Right kidney (tissue), 9 donors: ENCODE measurements around the gene ACTRT3.

Source experiments
- DNase-seq: peaks from one replicate; pipeline ENCODE4 v3.0.0-alpha.2; 2016
- long read RNA-seq, 8 donors: transcript quantifications; one replicate each; lab custom pipeline, GENCODE V29; 2026

The ACTRT3 gene
- long read RNA-seq, donor 1, transcript ACTRT3-201 (2 exons, 2,005 nt), result major isoform, 5 of 5 reads
- long read RNA-seq, donor 1, partial matches to known transcripts, result 0 of 5 reads
- long read RNA-seq, donor 1, other reads (novel, unspliced or antisense), result 0 of 5 reads
- long read RNA-seq, donor 2, partial matches to known transcripts, result 0 of 2 reads
- long read RNA-seq, donor 2, other reads (novel, unspliced or antisense), result 0 of 2 reads
- long read RNA-seq, donor 3, partial matches to known transcripts, result 0 of 1 reads
- long read RNA-seq, donor 3, other reads (novel, unspliced or antisense), result 0 of 1 reads
- long read RNA-seq, donor 4, result 0 reads
- long read RNA-seq, donor 5, result 0 reads
- long read RNA-seq, donor 6, result 0 reads
- long read RNA-seq, donor 7, partial matches to known transcripts, result 0 of 3 reads
- long read RNA-seq, donor 7, other reads (novel, unspliced or antisense), result 0 of 3 reads
- long read RNA-seq, donor 8, partial matches to known transcripts, result 0 of 4 reads
- long read RNA-seq, donor 8, other reads (novel, unspliced or antisense), result 0 of 4 reads

DNA sequence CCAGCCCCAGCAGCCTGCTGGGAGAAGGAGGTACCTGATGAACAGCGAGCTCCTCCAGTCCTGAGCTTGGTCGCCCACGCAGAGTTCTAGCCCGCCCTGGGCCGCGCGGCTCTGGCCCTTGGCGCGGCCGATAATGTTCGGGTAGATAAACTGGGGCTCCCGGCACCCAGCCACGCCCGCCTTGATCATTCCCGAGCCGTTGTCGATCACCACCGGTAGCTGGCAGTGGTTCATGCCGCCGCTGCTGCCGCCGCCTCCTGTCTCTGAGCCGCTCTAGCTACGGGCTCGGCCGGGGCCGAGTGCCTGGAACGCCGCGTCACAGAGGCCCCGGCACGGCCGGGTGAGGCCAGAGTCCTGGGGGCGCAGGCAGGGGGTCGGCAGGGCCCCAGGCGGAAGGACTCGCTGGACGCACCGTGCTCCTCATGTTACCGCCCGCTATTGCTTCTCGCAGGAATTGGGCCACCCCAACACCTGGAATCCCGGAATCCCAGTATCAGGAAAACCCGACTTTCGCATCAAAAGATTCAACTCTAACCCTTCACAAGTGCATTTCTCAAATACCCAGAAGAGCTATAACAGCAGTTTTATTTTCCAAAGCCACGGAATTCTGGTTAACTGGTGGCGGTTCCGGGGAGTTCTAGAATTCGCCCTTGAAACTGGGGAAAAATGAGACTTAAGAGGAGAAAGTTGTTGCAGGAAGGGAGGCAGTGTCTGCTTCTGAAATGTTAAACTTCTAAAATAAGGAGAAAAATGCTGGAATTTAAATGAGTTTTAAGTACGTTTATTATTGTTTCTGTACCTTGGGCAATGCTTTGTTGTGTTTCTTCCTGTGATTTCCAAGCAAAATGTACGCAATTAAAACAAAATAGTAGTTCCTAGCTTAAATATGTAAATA is at the start of gene ACTRT3:
TSS of gene ACTRT3 (minus strand) at position 275 of the 895 bp plus-strand sequence. CDS start at position 234, 41 bp downstream.
- peak; percentile 97 for DNase-seq

DNA sequence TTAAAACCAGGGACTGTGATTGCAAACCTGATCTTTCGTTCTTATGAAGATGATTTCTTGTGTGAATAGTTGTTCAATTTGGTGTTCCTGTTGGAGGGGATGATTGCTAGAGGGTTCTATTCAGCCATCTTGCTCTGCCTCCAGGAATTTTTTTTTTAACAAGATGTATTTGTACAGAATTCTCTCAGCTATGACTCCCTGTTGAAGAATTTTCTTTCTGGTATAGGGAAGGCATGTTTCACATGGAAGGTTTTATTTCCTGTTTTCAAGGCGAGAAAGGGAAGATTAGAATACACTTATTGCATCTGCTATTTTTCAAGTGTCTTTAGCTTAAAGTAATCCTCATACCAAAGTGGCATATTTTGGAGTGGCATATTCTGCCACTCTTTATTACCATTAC is 49.0 kb upstream of the ACTRT3 start:
- DNase-seq, result no peak

DNA sequence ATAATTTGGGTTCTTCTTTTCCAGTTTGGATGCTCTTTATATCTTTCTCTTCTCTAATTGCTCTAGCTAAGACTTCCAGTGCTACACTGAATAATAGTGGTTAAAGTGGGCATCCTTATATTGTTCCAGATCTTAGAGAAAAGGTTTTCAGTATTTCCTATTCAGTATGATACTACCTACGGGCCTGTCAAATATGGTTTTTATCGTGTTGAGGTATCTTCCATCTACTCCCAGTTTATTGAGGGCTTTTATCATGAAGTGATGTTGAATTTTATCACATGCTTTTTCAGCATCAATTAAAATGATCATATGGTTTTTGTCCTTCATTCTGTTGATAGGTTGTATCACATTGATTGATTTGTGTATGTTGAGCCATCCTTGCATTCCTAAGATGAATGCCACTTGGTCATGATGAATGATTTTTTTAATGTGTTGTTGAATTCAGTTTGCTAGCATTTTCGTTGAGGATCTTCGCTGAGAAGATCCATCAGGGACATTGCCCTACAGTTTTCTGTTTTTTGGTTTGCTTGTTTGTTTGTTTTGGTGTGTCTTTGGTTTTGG is 46.3 kb upstream of the ACTRT3 start:
- no peak for DNase-seq

DNA sequence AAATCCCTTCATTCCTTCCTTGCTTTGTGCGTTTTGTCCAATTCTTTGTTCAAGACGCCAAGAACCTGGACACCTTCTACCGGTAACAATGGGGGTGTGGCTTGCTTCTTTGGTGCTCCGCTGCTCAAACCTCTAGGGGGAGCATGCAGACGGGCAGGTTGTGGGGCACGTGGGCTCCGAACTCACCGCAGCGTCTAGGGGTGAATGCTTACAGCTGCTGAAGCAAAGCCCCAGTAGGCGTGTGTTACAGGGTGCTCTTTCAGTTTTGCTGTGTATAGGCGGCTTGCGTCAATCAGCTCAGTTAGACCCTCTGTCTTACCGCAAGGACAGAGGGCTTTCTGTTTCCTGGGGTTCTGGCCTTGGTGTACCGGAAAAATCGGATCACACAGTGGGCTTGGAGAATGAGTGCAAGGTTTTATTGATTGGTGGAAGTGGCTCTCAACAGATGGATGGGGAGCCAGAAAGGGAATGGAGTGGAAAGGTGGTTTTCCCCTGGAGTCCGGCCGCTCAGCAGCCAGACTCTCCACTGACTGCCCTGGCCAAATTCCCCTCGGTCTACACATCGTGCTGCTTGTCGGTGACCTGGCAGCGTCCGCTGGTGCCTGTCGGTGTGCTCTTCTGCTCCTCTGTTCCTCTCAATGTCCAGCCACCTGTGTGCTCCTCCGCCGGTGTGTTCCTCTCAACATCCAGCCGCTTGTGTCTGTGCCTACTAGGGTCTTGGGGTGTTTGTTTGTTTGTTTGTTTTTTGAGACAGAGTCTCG is 44.6 kb upstream of the ACTRT3 start:
- DNase-seq, result no peak

DNA sequence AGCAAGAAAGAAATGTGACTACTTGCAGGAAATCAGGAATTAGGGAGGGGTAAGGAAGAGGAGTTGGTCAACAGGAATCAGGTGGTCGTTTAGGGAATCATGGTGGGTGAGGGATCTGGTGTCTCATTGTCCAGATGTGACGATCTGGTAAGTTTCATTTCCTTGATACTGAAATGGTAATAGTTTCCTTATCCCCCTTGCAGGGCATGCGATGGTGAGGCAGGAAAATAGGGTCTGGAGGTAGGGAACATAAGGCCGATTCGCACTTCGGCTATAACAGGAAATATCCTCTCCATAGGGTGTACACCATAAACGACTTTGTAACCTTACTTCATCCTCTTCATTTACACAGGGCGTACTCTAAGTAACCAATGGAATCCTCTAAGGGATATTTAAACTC is 43.9 kb upstream of the ACTRT3 start:
- DNase-seq, result no peak

DNA sequence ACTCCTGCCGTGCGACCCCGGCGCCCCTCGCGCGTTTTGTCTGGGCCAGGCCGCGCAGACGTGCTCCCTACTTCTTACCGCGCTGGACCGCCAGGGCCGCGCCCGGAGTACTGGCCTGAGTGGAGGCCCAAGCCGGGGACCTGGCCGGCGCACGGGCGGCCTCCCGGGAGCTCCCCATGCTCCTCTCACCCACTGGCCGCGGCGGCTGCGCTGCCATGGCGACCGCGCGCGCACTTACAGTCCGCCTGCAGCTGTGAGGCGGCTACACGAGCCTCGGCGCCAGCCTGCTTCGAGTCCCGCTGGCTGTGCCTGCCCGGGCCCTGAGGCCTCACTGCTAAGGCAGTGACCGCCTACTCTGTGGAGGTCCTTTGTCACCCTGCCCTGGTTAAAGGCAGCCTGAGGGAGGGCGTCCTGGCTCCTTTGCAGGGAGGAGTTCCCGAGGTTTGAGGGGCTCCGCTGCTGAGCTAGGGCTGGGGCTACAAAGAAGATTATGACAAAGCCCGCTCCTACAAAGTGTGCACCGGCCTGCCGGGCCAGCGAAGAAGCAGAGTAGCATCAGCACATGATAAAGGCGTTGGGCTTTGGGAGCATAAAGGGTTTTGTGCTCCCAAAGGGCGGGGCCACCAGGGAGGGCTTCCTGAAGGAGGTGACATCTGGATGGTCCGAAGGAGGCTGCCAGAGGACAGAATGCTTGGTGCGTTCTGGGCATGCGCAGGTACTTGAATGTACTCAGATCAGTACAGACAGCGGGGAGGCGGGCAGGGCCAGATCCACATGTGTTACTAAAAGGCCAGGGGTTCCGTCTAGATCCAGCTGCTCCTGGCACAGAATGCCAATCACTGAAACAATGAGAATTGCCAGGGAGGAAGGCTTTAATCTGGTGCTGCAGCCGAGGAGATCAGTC is 43.2 kb upstream of the ACTRT3 start, which contains the start of the genes LRRC34 and LRRIQ4:
TSS of gene LRRC34 (minus strand) at position 573 of the 904 bp plus-strand sequence. CDS start at position 217, 356 bp downstream.
TSS of gene LRRIQ4 (plus strand) at position 539 of the 904 bp plus-strand sequence. CDS start 9,052 bp downstream, outside the sequence.
- DNase-seq, result peak; percentile 96

DNA sequence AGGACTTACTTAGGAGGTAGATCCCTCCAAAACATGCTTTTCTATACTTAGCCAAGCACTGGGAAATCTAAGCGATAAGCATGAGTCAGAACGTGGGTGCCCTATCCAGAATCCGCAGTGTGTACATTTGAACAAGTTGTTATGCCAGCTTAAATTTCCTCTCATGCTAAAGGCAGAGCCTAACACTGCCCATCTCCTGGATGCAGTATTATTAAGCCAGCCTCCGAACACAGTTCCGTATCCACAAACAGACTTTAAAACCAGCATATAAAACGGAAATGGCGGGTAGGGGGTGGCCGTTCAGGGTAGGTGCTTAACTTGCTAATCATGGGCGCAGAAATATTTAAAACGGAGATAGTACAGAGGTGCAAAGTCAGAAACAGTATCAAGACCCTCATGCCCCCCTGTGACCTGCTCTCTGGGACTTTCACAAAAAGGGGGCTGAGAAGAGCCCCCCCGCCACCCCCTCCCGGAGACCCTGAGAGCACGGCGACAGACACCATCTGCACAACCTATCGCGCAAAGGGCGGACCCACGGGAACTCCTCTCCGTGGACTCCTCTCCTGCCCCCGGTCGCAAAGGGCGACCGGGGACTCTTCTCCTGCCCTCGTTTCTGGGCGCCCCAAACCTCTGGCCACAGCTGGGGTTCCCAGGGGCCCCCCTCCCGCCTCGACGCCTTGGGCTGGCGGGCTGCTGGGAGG is 42.4 kb upstream of the ACTRT3 start:
- no peak for DNase-seq

DNA sequence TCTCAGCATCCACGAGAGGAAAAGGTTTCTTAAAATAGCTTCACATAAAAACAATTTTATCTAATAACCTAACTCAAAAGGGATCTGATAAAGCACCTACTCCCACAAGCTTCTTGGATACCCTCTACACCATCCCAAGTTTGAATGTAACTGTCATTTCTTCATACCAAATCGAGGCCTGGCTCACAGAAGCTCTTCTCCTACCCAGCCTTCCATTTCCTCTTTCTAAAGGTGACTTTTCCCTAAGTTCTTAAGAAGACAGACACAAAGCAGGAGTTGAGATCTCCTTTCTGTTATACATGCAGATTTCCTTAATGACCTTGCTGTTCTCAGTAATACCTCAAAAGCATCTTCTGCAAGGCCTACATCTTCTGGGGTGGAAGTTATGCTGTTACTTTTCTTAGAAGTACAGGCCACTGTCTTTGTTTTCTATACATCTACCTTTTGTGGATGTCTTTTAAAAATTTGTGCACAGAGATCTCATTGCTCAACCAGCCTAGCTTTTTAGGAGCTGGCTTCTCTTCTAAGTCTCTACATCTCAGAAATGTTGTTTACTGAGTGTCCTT is 40.0 kb upstream of the ACTRT3 start:
- no peak for DNase-seq

DNA sequence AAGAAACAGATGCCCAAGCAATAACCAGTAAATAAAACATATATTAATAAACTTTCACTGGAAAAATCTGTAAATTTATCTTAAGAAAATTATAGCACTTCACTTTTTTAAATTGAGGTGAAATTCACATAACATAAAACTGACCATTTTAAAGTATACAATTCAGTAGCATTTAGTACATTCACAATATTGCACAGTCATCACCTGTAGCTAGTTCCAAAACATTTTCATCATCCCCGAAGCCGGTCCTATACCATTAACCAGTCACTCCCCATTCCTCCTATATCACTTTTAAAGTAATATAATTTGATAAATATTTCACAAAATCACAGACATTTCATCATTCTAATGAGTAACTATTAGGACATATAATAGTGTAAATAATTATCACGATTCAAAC is 35.3 kb upstream of the ACTRT3 start:
- no peak for DNase-seq

DNA sequence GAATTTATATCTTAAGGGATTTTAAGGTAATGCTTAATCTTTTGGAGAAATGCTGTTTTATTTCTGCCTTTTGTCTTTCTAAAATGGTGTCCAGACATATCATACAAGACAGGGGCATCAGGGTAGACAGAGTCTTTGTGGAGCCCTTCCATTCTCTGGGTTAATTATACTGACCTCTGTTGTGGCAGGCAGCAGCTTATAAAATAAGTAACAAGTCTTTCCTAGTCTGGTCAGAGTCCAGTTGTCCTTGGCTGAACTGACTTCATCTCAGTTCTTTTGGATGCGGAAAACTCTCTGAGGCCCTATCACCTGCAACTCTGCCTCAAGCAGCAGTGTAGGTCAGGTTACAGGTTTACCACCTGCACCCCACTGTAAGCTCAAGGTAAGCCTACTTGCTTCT is 23.0 kb upstream of the ACTRT3 start:
- DNase-seq, result no peak

DNA sequence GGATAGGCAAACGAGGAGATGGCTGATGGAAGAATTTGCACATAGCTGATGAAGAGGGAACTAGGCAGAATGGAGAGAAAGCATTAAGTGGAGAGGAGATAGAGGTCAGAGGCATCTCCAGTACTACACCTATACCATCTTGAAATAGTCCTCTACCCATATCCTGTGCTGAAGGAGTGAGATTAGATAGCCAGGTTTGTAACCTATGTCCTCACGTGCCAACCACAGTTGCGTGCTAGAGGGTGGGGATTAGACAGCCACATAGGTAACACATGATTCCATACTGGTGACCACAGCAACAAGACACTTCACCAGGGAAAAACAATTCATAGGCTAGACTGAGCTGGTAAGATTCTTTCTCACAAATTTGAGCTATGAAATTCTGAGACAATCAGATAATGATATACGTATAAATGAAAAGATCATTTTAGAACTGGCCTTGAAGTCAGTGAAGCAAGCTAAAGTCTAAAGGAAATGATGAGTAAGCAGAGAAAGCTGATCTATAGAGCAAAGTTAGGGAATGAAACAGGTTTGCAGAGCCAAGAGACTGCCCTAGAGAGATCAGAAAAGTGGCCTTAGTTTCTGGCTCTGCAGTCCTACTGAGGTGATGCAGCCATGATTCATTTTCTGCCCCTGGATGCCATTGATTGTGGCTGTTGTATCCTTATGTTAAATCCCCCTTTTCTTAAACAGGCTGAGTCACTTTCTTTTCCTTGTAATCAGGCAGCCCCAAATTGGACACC is 21.5 kb upstream of the ACTRT3 start:
- DNase-seq, result no peak

DNA sequence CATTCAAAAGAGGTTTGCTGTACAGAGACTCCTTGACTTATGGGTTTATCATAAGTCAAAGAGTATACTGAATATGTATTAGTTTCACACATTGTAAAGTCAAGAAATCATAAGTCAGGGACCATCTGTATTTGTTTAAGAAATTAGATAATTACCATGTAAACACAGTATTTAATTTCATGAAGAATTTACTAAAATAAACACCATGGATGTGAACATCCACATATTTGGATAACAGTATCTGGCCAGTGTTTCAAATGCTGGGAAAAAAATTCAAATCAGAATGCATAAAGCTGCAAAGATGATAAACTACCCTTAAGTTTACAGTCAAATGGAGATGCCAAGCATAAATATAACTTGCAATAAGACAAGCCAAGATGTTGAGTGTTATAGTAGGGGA is 20.9 kb upstream of the ACTRT3 start:
- DNase-seq, result no peak

DNA sequence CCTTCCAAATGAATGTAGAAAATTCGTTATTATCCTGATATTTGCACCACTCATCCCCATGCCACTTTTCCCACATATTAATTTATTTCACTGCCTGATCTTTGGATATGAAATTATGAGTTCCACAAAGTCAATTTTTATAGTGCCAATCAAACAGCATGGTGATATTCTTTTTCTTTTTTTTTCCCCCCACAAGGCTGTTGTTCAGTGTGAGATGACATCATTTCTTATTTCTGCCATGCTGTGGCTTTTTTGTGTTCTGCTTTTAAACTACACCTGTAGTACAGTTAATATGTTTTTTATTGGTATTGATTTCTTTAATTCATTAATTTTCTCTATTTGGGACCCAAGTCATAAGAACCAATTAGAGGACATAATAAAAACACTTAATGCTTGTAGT is 18.4 kb upstream of the ACTRT3 start:
- DNase-seq, result no peak

DNA sequence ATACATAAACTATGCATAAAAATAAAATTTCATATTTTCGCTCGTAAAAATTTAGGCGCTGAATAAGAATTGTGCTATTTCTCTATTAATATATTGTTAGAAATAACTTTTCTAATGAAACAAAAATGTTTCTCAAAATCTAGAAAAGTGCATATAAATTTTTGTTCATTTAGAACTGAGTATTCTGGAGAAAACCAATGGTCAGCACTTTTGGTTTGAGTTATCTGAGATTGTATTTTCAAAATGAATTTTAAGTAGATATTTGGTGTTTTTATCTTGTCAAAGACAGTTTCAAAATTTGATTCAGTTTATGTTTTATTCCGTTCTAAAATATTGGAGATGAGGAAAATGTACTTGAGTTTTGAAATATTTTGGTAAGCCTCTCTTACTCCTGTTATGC is 17.8 kb upstream of the ACTRT3 start:
- DNase-seq, result no peak

DNA sequence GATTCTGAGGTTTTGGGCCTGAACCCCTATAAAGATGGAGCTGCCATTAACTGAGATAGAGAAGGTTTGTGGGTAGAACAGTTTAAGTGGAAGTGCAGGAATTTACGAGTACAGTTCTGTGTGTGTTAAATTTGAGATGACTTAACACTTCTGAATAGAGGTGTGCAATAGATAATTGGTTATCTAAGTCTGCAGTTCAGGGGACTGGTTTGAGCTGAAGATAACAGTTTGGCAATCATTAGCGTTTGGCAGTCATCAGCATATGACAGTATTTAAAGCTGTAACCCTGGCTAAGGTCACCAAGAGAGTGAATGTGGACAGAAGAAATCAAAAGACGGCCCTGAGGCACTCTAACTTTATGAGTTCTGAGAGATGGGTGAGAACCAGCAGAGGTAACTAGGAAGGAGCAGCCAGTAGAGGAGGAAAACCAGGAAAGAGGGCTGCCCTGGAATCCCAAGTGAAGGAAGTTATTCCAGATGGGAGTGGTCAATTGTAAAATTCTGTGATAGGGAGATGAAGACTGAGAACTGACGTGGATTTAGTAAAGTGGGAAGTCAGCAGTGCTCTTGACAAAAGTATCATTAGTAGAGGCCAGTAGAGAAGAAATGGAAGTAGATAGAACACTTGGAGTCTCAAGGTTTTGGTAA is 12.0 kb upstream of the ACTRT3 start:
- DNase-seq, result no peak

DNA sequence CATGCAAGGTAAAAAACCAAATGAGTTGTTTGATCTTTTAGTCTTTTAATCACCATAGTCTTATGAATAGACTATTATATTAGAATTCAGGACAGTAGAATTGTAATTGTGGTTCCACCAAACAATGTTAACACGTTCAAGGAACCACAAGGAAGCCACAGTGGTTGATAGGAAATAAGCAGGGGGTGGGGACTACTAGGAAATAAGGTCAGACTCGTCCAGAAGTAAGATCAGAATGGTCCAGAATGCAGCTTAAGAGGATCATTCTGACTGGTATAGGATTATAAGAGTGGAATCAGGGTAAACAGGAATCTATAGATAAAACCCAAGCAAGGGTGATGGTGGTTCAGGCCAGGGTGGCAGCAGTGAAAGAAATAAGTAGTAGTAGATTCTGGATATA is 11.4 kb upstream of the ACTRT3 start:
- DNase-seq, result no peak

DNA sequence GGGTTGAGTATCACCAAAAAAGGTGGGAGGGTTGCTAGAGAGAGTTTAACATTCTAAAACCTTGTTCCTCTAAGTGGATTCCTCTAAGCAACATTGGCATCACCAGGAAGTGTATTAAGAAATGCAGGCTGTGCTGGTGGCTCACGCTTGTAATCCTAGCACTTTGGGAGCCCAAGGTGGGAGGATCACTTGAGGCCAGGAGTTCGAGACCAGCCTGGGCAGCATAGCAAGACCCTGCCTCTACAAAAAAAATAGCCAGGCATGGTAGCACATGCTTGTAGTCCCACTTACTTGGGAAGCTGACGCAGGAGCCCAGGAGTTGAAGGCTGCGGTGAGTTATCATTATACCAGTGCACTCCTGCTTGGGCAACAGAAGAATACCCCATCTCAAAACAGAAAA is 8.5 kb upstream of the ACTRT3 start:
- no peak for DNase-seq

DNA sequence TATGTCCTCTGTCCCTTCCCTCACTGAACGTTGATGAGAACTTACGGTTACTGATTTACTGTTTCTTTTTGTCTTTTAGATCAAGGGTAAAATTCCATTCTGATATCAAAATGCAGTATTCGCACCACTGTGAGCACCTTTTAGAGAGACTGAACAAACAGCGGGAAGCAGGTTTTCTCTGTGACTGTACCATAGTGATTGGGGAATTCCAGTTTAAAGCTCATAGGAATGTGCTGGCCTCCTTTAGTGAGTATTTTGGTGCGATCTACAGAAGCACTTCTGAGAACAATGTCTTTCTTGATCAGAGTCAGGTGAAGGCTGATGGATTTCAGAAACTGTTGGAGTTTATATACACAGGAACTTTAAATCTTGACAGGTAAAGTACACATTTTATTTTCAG is 4.8 kb upstream of the ACTRT3 start:
- no peak for DNase-seq
